Astrocyte of the spinal cord (primary cell): ENCODE data around the gene MRPL20.

Experiments
- DNase-seq: peaks from one replicate; pipeline ENCODE4 v3.0.0; 2011; ENCODE audit warnings: low read depth, low spot score
- H3K4me3 ChIP-seq: 2 replicates; pipeline ENCODE4 v1.5.1; 2011; ENCODE audit warnings: low read depth, mild to moderate bottlenecking, low read length, moderate library complexity
- in situ Hi-C: cut with HindIII; loops from 2 replicates; pipeline ENCODE4 v1.10.0; 2017; ENCODE audit warnings: low sequenced_read_pairs
- TF ChIP-seq, protein P1 (sequence below): IDR thresholded peaks from 2 replicates; pipeline ENCODE4 v1.5.1; 2012; ENCODE audit warnings: low read depth, mild to moderate bottlenecking, low read length, inconsistent platforms

Gene MRPL20

DNA sequence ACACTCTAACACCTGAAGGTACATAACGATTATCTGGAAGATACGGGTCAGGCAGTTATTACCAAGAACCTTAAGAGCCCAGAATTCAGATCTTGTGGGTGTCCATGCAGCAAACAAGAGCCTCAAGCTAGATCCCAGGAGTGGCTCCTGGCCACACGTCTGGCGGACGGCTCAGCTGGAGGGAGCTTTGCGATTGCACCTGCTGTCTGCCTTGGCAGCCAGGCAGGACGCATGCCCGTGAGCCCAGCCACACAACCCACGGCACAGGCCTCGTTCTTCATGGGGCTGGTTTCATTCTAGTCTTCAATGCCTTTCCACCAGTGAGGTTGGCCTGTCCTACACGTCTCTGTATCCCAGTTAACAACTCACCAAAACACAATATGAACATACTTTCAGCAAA is 13.7 kb downstream of the MRPL20 start:
- in situ Hi-C loops: no loop called here
- DNase-seq: no peak
- TF ChIP-seq, protein P1, sequence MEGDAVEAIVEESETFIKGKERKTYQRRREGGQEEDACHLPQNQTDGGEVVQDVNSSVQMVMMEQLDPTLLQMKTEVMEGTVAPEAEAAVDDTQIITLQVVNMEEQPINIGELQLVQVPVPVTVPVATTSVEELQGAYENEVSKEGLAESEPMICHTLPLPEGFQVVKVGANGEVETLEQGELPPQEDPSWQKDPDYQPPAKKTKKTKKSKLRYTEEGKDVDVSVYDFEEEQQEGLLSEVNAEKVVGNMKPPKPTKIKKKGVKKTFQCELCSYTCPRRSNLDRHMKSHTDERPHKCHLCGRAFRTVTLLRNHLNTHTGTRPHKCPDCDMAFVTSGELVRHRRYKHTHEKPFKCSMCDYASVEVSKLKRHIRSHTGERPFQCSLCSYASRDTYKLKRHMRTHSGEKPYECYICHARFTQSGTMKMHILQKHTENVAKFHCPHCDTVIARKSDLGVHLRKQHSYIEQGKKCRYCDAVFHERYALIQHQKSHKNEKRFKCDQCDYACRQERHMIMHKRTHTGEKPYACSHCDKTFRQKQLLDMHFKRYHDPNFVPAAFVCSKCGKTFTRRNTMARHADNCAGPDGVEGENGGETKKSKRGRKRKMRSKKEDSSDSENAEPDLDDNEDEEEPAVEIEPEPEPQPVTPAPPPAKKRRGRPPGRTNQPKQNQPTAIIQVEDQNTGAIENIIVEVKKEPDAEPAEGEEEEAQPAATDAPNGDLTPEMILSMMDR: no peak
- no peak overlapping the region for H3K4me3 ChIP-seq

DNA sequence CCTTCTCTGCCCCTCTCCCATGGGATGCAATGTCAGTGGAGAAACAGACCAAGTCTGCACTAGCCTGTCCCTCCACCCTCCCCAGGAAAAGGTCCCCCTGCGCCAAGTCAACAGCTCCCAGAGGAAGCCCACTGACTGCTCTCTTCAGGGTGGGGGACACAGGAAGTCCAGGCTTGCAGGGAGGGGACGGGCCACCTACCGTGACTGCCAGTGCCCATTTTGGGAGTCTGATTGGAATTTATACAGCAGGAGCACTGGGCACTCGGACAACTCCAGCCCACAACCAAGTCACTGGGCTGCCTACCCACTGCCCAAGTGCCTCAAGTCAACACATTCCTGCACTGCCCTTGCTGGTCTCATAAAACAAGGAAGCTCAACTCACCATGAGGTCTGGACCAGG is 14.1 kb downstream of the MRPL20 start:
- no peak for DNase-seq
- H3K4me3 ChIP-seq: no peak overlapping the region
- in situ Hi-C loops: no loop called here
- TF ChIP-seq, protein P1: no peak

DNA sequence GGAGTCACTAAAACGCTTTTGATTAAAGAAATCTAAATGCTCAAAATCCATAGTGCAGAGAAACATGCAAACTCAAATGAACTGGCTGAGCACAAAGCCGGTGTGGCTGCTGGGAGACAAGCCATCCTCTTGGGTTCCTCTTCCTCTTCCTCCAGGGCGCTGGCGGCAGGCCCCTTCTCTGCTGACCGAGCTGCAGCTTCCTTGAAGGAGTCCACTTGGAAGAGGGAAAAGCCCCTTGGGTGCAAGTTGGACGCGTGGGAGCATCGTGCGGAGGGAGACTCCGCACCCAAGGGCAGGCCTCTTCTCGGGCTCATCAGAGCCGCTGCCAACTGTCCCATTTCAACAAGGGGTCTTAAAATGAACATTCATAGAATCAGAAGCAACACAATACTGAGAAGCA is 15.9 kb downstream of the MRPL20 start:
- TF ChIP-seq, protein P1: no peak
- DNase-seq: no peak
- H3K4me3 ChIP-seq: no peak overlapping the region
- in situ Hi-C loops: no loop called here

DNA sequence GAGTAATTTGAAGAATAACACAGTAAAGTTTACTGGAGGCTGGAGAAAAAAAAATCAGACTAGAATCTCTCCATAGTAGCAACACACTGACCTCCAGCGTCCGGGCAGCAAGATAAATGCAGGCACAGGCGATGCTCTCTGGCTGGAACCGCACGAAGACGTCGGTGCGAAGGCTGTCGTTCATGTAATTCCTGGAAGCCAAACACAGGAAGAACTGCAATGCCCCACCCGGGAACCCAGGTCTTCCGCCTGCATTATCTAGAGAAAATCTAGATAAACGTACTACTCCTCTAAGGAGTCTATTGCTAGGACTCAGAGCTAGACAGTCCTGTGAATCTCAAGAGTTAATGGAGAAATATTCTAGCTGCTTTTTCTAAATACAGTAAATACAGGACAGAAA is 16.4 kb downstream of the MRPL20 start:
- TF ChIP-seq, protein P1: no peak
- no peak overlapping the region for H3K4me3 ChIP-seq
- no peak for DNase-seq
- in situ Hi-C loops: no loop called here

DNA sequence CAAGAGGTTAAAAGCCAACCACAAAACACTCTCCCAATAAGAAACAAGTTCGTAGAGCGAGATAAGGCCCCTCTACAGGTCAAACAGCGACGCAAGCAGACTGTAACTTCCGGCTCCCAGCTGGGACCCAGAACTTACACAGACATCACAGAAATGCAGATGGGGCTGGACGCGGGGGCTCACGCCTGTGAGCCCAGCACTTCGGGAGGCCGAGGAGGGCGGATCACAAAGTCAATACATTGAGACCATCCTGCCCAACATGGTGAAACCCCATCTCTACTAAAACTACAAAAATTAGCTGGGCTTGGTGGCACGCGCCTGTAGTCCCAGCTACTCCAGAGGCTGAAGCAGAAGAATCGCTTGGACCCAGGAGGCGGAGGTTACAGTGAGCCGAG is 19.0 kb downstream of the MRPL20 start:
- in situ Hi-C loops: no loop called here

DNA sequence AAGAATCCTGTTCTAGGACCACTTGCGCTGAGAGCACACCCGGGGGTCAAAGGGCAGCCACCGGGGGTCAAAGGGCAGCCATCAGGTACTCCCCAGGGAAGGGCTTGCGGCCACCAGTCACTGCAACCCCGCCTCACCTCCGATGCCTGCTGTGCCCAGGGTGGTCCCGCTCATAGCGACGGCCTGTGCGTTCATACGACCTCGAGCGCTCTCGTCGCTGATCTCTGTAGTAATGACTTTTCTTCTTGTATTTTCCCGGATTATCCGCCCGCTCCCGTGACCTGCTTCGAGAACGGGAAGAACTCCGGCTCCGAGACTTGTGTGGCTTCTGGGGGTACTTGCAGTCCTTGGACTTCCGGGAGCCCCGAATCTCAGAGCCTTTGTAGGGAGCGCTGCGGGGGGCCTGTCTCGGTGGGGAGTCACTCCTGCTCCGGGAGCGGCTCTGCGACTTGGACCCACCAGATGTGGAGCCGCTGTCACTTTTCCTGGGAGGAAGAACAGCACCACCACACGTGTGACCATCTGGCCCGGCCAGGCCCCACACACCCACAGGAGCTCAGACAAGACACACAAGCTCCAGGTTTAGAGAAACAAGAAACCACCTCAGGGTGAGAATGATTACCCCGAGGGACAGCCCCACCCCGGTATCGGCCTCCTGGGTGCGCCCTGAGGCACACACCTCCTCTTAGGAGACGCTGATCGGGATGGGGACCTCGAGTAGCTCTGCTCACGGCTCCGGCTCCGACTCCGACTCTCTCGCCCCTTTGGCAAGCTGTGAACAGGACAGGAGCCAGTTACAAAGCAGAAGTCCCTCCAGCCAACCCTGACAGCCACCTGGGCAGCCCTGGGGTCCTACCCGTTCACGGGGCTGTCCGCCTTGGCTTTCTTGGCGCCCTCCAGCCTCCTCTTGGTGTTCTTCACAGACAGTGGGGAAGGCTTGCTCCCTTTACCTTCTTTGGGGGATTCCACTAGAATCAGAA is 19.7 kb downstream of the MRPL20 start:
- TF ChIP-seq, protein P1: no peak
- H3K4me3 ChIP-seq: no peak overlapping the region
- no peak for DNase-seq
- in situ Hi-C loops: no loop called here

More for the DNA sequence above, 19.0 kb downstream of the MRPL20 start:
- TF ChIP-seq, protein P1: no peak
- DNase-seq: no peak
- no peak overlapping the region for H3K4me3 ChIP-seq
